Suppressor macrophage (primary cell): ENCODE results near the gene URI1.

Experiments used
- DNase-seq, 4 experiments: peaks; one replicate each; pipeline ENCODE4 v3.0.0-alpha.2; 2020 to 2022

Gene URI1

GRCh38 chr19:30059741-30060457, 117.9 kb downstream of the URI1 start:
- DNase-seq = no peak

- DNase-seq = no peak
Observed at GRCh38 chr19:30060531-30061222, 118.6 kb downstream of the URI1 start.

- no peak for DNase-seq
Observed at GRCh38 chr19:30061223-30062064, 119.4 kb downstream of the URI1 start.

GRCh38 chr19:30062065-30062906, 120.2 kb downstream of the URI1 start:
- DNase-seq = no peak

GRCh38 chr19:30062907-30063649, 121.0 kb downstream of the URI1 start:
- no peak for DNase-seq

- DNase-seq = no peak
Observed at GRCh38 chr19:30063650-30064347, 121.8 kb downstream of the URI1 start.

GRCh38 chr19:30064348-30064699, 122.3 kb downstream of the URI1 start:
- no peak for DNase-seq

GRCh38 chr19:30064771-30065494, 122.9 kb downstream of the URI1 start:
- DNase-seq = no peak

GRCh38 chr19:30065680-30066606, 123.9 kb downstream of the URI1 start:
- no peak for DNase-seq
